Measurements from ENCODE around the gene DIP2B. TPM values are rescaled to one million over a fixed set of nuclear protein-coding genes. Genes with fewer than 3 reads are reported as not detected.

Gene DIP2B
- total and polyA plus RNA-seq, 9 donors = 7.2 to 33.3 (median 19.2) TPM

GRCh38 chr12:50740307-50740706, 235.5 kb downstream of the DIP2B start:
- Histone ChIP-seq H3K4me1 (ENCODE audit: insufficient read depth) (no peaks in the 10 kb centered on the region), H3K9me3 (no peaks in the 10 kb centered on the region), H3K27ac (no peak overlapping the region), H3K27me3 (no peaks in the 10 kb centered on the region), H3K36me3 (no peaks in the 10 kb centered on the region), H3K4me3 (no peak overlapping the region)
- TF ChIP-seq POLR2A (IDR thresholded peaks at IDR 0.05) = no peak
- no peak for TF ChIP-seq CTCF (IDR thresholded peaks at IDR 0.05)
- TF ChIP-seq EP300 (IDR thresholded peaks at IDR 0.05) = no peak
- no peak for DNase-seq
- 87 to 89% (median 89%) methylated on average over 2 of the region's 2 CpGs for WGBS, 3 donors
- intact Hi-C loops (cut with DNase I) = no loop called here

- no peak for DNase-seq
- Histone ChIP-seq H3K4me3 (no peak overlapping the region), H3K27ac (no peak overlapping the region), H3K4me1 (ENCODE audit: insufficient read depth) (no peaks in the 10 kb centered on the region), H3K36me3 (no peaks in the 10 kb centered on the region), H3K9me3 (no peaks in the 10 kb centered on the region), H3K27me3 (no peaks in the 10 kb centered on the region)
- intact Hi-C loops (cut with DNase I) = no loop called here
- no peak for TF ChIP-seq CTCF (IDR thresholded peaks at IDR 0.05)
- TF ChIP-seq EP300 (IDR thresholded peaks at IDR 0.05) = no peak
- no peak for TF ChIP-seq POLR2A (IDR thresholded peaks at IDR 0.05)
- WGBS, 3 donors = 95 to 97% (median 96%) methylated on average over 7 of the region's 7 CpGs
Observed at GRCh38 chr12:50742776-50743175, 238.0 kb downstream of the DIP2B start.

- H3K36me3 ChIP-seq = no peaks in the 10 kb centered on the region
- DNase-seq = no peak
- no peak overlapping the region for H3K4me3 ChIP-seq
- H3K4me1 ChIP-seq (ENCODE audit: insufficient read depth) = no peaks in the 10 kb centered on the region
- intact Hi-C loops (cut with DNase I) = no loop called here
- H3K9me3 ChIP-seq = no peaks in the 10 kb centered on the region
- H3K27ac ChIP-seq = no peak overlapping the region
- no peaks in the 10 kb centered on the region for H3K27me3 ChIP-seq
- 74 to 84% (median 82%) methylated on average over 4 of the region's 4 CpGs for WGBS, 3 donors
- TF ChIP-seq POLR2A (IDR thresholded peaks at IDR 0.05) (no peak), EP300 (IDR thresholded peaks at IDR 0.05) (no peak), CTCF (IDR thresholded peaks at IDR 0.05) (no peak)
Observed at GRCh38 chr12:50745861-50746260, 241.1 kb downstream of the DIP2B start.

- no peaks in the 10 kb centered on the region for H3K4me1 ChIP-seq (ENCODE audit: insufficient read depth)
- 87 to 95% (median 92%) methylated on average over 3 of the region's 3 CpGs for WGBS, 3 donors
- intact Hi-C loops (cut with DNase I) = no loop called here
Observed at GRCh38 chr12:50746431-50746830, 241.6 kb downstream of the DIP2B start.

More at GRCh38 chr12:50746431-50746830, 241.6 kb downstream of the DIP2B start:
- H3K27ac ChIP-seq = no peak overlapping the region
- H3K9me3 ChIP-seq = no peaks in the 10 kb centered on the region
- H3K27me3 ChIP-seq = no peaks in the 10 kb centered on the region
- no peak for TF ChIP-seq EP300 (IDR thresholded peaks at IDR 0.05)
- TF ChIP-seq CTCF (IDR thresholded peaks at IDR 0.05) = no peak
- TF ChIP-seq POLR2A (IDR thresholded peaks at IDR 0.05) = no peak
- DNase-seq = no peak
- H3K4me3 ChIP-seq = no peak overlapping the region
- H3K36me3 ChIP-seq = no peaks in the 10 kb centered on the region

Data from ovary (tissue), 9 donors.